ENCODE data around the gene PLA2G15.

PLA2G15 gene

DNA sequence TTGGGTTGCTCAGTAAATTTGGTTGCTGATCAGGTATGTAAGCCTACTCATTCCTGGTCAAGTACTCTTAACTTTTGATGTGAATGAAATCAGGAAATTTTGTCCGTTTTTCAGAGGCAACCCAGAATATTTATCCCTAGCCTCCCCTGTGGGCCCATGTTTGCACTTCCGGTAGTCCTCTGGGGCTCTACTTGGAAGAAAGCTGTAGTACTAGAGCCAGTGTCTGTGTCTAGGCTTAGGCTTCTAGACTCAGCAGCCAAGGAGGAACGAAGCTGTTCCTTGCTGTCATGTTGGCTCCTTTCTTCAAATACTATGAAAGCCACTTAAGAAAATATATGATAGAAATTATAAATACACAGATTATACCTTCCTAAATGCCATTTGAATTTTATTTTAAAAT lies 30.4 kb upstream of the PLA2G15 start:
- Histone ChIP-seq H3K9me3 (no peaks in the 10 kb centered on the region), H3K4me1 (no peaks in the 10 kb centered on the region), H3K4me3 (no peak overlapping the region), H3K36me3 (peaks cover 0 to 11% (median 0%) of the 10 kb centered on the region in 3 donors), H3K27me3 (no peaks in the 10 kb centered on the region), H3K27ac (no peak overlapping the region)
- intact Hi-C loops (cut with DNase I; ENCODE audit: low total_unique reads) = no loop called here
- DNase-seq = no peak
- TF ChIP-seq, protein P1, sequence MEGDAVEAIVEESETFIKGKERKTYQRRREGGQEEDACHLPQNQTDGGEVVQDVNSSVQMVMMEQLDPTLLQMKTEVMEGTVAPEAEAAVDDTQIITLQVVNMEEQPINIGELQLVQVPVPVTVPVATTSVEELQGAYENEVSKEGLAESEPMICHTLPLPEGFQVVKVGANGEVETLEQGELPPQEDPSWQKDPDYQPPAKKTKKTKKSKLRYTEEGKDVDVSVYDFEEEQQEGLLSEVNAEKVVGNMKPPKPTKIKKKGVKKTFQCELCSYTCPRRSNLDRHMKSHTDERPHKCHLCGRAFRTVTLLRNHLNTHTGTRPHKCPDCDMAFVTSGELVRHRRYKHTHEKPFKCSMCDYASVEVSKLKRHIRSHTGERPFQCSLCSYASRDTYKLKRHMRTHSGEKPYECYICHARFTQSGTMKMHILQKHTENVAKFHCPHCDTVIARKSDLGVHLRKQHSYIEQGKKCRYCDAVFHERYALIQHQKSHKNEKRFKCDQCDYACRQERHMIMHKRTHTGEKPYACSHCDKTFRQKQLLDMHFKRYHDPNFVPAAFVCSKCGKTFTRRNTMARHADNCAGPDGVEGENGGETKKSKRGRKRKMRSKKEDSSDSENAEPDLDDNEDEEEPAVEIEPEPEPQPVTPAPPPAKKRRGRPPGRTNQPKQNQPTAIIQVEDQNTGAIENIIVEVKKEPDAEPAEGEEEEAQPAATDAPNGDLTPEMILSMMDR (IDR thresholded peaks at IDR 0.05) = no peak

DNA sequence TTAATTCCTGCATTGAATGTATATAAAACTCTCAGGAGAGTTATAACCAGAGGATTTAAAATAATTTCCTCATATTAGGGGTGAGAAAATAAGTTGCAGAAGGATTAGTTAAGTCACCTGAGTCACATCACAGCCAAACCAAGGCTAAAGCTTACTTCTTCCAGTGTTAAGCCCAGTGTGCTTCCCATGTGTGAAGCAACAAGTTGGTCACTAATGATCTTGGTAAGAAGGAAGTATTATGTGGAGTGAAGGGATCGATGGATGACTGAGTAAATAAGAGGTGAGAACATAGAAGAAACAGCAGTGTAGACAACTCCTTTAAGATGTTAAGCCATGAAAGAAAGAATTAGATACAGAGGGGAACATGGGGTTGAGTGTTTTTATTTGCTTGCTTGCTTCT lies 29.9 kb upstream of the PLA2G15 start:
- no peak for DNase-seq
- H3K4me1 ChIP-seq = no peaks in the 10 kb centered on the region
- no peaks in the 10 kb centered on the region for H3K9me3 ChIP-seq
- no peak overlapping the region for H3K27ac ChIP-seq
- peaks cover 0 to 11% (median 0%) of the 10 kb centered on the region in 3 donors for H3K36me3 ChIP-seq
- no peaks in the 10 kb centered on the region for H3K27me3 ChIP-seq
- intact Hi-C loops (cut with DNase I; ENCODE audit: low total_unique reads) = no loop called here
- H3K4me3 ChIP-seq = no peak overlapping the region
- TF ChIP-seq, protein P1 (IDR thresholded peaks at IDR 0.05) = no peak

DNA sequence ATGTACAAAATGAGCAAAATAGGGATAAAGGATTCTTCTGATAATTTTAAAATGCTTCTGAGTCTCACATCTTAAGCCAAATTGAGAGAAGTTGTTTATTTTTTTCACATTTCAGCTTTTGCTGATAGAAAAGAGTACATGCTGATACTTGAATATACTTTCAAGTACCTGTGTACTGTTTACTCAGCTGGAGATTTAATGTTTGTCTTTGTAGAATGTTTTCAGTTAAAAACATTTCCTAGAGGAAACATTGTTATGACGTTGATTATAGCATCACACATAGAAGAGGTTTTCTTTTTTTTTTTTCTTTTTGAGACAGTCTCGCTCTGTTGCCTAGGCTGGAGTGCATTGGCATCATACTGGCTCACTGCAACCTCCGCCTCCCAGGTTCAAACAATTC lies 28.9 kb upstream of the PLA2G15 start:
- intact Hi-C loops (cut with DNase I; ENCODE audit: low total_unique reads) = no loop called here
- Histone ChIP-seq H3K27ac (no peak overlapping the region), H3K4me1 (no peaks in the 10 kb centered on the region), H3K4me3 (no peak overlapping the region), H3K27me3 (no peaks in the 10 kb centered on the region), H3K36me3 (peaks cover 0 to 14% (median 2%) of the 10 kb centered on the region in 3 donors), H3K9me3 (no peaks in the 10 kb centered on the region)
- TF ChIP-seq, protein P1 (IDR thresholded peaks at IDR 0.05) = no peak
- no peak for DNase-seq

DNA sequence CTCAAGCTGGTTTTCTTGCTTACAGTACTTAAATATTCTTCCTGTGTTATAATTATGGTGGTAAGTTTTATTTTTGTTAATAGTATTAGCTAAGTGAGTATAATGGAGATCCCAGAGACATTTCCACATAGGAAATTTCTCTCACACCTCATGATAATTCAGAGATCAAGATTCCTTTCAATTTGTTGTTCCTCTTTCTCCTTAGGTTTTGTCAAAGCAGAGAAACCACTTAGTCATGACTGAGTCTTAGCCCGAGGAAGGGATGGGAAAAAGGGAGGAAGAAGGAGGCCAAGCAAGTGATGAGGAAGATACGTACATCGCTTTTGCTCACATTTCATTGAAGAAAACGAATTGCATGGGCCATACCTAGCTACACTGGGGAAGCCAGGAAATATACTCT lies 27.7 kb upstream of the PLA2G15 start:
- no peaks in the 10 kb centered on the region for H3K9me3 ChIP-seq
- no peak for DNase-seq
- TF ChIP-seq, protein P1 (IDR thresholded peaks at IDR 0.05) = no peak
- no peak overlapping the region for H3K27ac ChIP-seq
- H3K4me3 ChIP-seq = no peak overlapping the region
- H3K27me3 ChIP-seq = no peaks in the 10 kb centered on the region
- H3K36me3 ChIP-seq = peaks cover 0 to 15% (median 6%) of the 10 kb centered on the region in 3 donors
- intact Hi-C loops (cut with DNase I; ENCODE audit: low total_unique reads) = no loop called here
- H3K4me1 ChIP-seq = no peaks in the 10 kb centered on the region

DNA sequence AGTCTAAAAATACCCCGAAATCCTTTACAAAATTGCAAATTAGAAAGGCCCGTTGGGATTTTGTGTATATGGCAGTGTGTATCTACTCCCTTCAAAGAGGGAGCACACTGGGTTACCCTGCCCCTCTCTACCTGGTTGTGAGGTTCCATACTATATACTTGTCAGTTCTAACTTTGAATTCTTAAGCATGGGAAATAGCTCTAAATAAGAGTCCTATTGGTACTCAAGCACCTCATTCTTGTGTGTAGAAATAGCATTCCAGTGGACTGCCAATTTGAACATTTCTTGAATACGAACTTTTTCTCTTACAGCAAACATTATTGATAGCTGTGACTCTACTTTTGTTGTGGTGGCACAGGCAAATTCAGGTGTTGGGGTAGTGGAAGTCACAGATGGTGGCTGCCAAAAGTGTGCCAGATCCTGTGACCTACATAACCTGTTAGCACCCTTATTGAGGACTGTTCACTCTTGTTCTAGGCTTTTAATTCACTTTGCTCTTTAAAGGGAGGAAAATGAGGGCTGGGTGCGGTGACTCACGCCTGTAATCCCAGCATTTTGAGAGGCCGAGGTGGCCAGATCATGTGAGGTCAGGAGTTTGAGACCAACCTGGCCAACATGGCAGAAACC lies 25.3 kb upstream of the PLA2G15 start:
- Histone ChIP-seq H3K27ac (no peak overlapping the region), H3K4me1 (no peaks in the 10 kb centered on the region), H3K9me3 (no peaks in the 10 kb centered on the region), H3K36me3 (peaks cover 0 to 17% (median 6%) of the 10 kb centered on the region in 3 donors), H3K27me3 (no peaks in the 10 kb centered on the region), H3K4me3 (no peak overlapping the region)
- TF ChIP-seq, protein P1 (IDR thresholded peaks at IDR 0.05) = no peak
- intact Hi-C loops (cut with DNase I; ENCODE audit: low total_unique reads) = no loop called here
- no peak for DNase-seq

DNA sequence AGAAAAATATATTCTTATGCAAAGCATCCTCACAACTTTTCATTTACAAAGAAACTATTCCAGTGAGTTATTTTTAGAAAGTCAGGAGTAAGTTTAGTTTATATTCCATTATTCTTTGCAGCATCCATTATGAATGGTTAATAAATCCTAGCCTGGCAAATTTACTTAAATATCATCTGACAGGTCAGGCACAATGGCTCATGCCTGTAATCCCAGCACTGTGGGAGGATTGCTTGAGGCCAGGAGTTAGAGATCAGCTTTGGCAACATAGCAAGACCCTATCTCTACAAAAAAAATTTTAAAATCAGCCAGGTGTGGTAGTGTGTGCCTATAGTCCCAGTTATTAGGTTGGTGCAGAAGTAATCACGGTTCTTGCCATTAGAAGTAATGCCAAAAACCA lies 22.1 kb upstream of the PLA2G15 start:
- no peaks in the 10 kb centered on the region for H3K27me3 ChIP-seq
- intact Hi-C loops (cut with DNase I; ENCODE audit: low total_unique reads) = no loop called here
- H3K36me3 ChIP-seq = peaks cover 0 to 25% (median 6%) of the 10 kb centered on the region in 3 donors
- TF ChIP-seq, protein P1 (IDR thresholded peaks at IDR 0.05) = no peak
- no peak for DNase-seq
- no peak overlapping the region for H3K27ac ChIP-seq
- H3K9me3 ChIP-seq = no peaks in the 10 kb centered on the region
- H3K4me3 ChIP-seq = no peak overlapping the region
- no peaks in the 10 kb centered on the region for H3K4me1 ChIP-seq

Measured in tibial artery (tissue), 4 donors.